CD4-positive, alpha-beta memory T cell (primary cell): ENCODE results near the gene TCTN3. TPM values are rescaled to one million over a fixed set of nuclear protein-coding genes. Genes with fewer than 3 reads are reported as not detected.
"Not testable (repeated sequence)": the region's sequence is repeated elsewhere in the genome, so short reads cannot be mapped to it uniquely, and the experiment has no call there.

Experiments
- CTCF ChIA-PET: fragments of 350-600 bp; sonication (Branson Sonifier 250); formaldehyde crosslinking; loops from one replicate; lab custom pipeline; 2021; ENCODE audit warnings: inconsistent platforms; ENCODE audit not compliant: partially characterized antibody; lab: Charles Lee
- POLR2A ChIA-PET: fragments of 350-600 bp; sonication (Branson Sonifier 250); formaldehyde crosslinking; loops from one replicate; lab custom pipeline; 2021; ENCODE audit not compliant: partially characterized antibody; lab: Charles Lee
- DNase-seq, 5 donors: peaks; one replicate each; pipeline versions ENCODE4 v3.0.0 to v3.0.0-alpha.2; 2020 to 2022; ENCODE audit warnings: mixed read lengths in 1 of 5
- H3K27ac ChIP-seq: one replicate; pipeline ENCODE4 v1.7.0; 2013; ENCODE audit warnings: low read depth, low read length
- H3K27me3 ChIP-seq: 2 replicates; pipeline ENCODE4 v1.7.0; 2013; ENCODE audit warnings: mild to moderate bottlenecking, low read length, moderate library complexity; ENCODE audit not compliant: insufficient read depth
- H3K36me3 ChIP-seq: 2 replicates; pipeline ENCODE4 v1.7.0; 2013; ENCODE audit warnings: mild to moderate bottlenecking, low read length, moderate library complexity; ENCODE audit not compliant: insufficient read depth
- H3K4me1 ChIP-seq: 2 replicates; pipeline ENCODE4 v1.7.0; 2013; ENCODE audit warnings: mild to moderate bottlenecking, low read length, moderate library complexity; ENCODE audit not compliant: insufficient read depth
- H3K4me3 ChIP-seq, 2 donors: one replicate each; pipeline ENCODE4 v1.7.0; 2013; ENCODE audit warnings: low read length in 2 of 2, mild to moderate bottlenecking in 1 of 2
- H3K9me3 ChIP-seq, 2 donors: one replicate each; pipeline ENCODE4 v1.7.0; 2013; ENCODE audit warnings: low read length in 2 of 2, control low read depth in 1 of 2; ENCODE audit not compliant: control insufficient read depth in 1 of 2
- H3K27ac Mint-ChIP-seq, 7 donors: one replicate each; pipeline ENCODE4 v1.8.0; 2020 to 2021; ENCODE audit warnings: mixed read lengths in 7 of 7, mild to moderate bottlenecking in 6 of 7, inconsistent platforms in 3 of 7, moderate library complexity in 3 of 7
- H3K27me3 Mint-ChIP-seq, 2 donors: one replicate each; pipeline ENCODE4 v1.8.0; 2020 to 2021; ENCODE audit warnings: mixed read lengths in 2 of 2
- H3K36me3 Mint-ChIP-seq, 2 donors: one replicate each; pipeline ENCODE4 v1.8.0; 2020 to 2021; ENCODE audit warnings: mixed read lengths in 2 of 2, inconsistent platforms in 1 of 2, mild to moderate bottlenecking in 1 of 2
- H3K4me1 Mint-ChIP-seq, 4 donors: one replicate each; pipeline ENCODE4 v1.8.0; 2020 to 2021; ENCODE audit warnings: mixed read lengths in 4 of 4, mild to moderate bottlenecking in 1 of 4
- H3K4me3 Mint-ChIP-seq, 8 donors: one replicate each; pipeline ENCODE4 v1.8.0; 2020 to 2021; ENCODE audit warnings: mixed read lengths in 8 of 8, mild to moderate bottlenecking in 7 of 8, moderate library complexity in 6 of 8, inconsistent platforms in 3 of 8
- H3K9me3 Mint-ChIP-seq, 8 donors: one replicate each; pipeline ENCODE4 v1.8.0; 2020 to 2021; ENCODE audit warnings: mixed read lengths in 8 of 8, mild to moderate bottlenecking in 5 of 8, inconsistent platforms in 3 of 8, moderate library complexity in 1 of 8
- intact Hi-C: fragments of 100-400 bp; cut with micrococcal nuclease; formaldehyde crosslinking; loops from one replicate; pipeline ENCODE4 v1.15.1; 2023
- polyA plus RNA-seq, 2 donors: library from polyadenylated mRNA; unstranded; fragments of 300-500 nt; fragmentation: Illumina TruSeq; gene quantifications; one replicate each; pipeline ENCODE4 v1.2.3, GENCODE V29; 2021
- total RNA-seq, 2 experiments: library from RNA; stranded (reverse); gene quantifications; one replicate each; pipeline ENCODE4 v1.2.3, GENCODE V29; 2021

TCTN3 gene
- total and polyA plus RNA-seq, 4 experiments from 2014 or later = 20.5 to 54.9 (median 36.3) TPM

DNA sequence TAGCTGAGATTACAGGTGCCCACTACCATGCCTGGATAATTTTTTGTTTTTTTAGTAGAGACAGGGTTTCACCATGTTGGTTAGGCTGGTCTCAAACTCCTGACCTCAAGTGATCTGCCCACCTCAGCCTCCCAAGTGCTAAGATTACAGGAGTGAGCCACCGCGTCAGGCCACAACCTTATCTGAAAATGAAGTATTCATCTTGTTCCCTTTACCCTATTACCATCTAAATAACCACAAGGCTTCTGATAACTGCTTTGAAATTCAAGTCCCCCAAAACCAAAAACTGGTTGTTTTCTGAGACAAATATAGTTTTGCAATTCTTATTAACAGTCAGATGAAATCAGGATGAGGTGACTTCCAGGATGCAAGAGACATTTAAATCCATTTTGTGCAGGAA is 2.4 kb downstream of the TCTN3 start:
- Mint-ChIP-seq H3K4me1 (peaks cover 25 to 58% (median 35%) of the 10 kb centered on the region in 4 donors), H3K36me3 (peaks cover 23 to 56% of the 10 kb centered on the region in 2 donors), H3K9me3 (peaks cover 0 to 2% (median 0%) of the 10 kb centered on the region in 8 donors), H3K27me3 (no peaks in the 10 kb centered on the region), H3K4me3 (peak overlapping the region in 1 of 8 donors; percentile 25), H3K27ac (peak overlapping the region in 5 of 7 donors; percentile 10 to 99 (median 75))
- peak overlapping the region; percentile 24 for H3K27ac ChIP-seq
- no peaks in the 10 kb centered on the region for H3K27me3 ChIP-seq
- no peaks in the 10 kb centered on the region for H3K9me3 ChIP-seq
- POLR2A ChIA-PET = interaction anchor here (0.8 kb wide), 1 partner anchor 150 kb away, joined by 3 read pairs; no protein-coding TSS in a partner anchor
- DNase-seq = no peak
- H3K4me1 ChIP-seq = peaks cover 29% of the 10 kb centered on the region
- intact Hi-C loops = loop anchor here (10.0 kb wide), 2 partner anchors 1146 to 1986 kb away; partner anchors contain the start of genes FRA10AC1 and HELLS
- peaks cover 16% of the 10 kb centered on the region for H3K36me3 ChIP-seq
- no peak overlapping the region for H3K4me3 ChIP-seq
- CTCF ChIA-PET = interaction anchor here (1.7 to 6.1 kb wide), 2 partner anchors 11 to 152 kb away, joined by 3 to 290 read pairs; no protein-coding TSS in a partner anchor

DNA sequence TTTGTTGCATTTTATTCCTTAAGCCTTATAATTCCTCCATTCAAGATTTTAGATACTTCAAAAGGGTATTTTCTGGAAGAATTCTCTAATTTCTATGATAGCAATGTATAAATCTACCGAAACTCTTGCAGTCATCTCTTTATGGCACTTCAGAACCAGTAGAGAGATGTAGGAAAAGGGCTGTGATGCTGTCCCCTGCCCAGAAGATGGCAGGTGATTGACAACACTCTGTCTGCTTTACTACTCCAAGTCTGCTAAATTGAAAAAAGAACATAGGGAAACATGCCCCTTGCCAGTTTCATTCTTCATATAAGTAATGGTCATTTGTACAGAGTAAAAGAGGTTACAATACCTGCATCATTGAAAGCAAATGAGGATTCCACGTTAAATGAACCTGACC is 5.1 kb downstream of the TCTN3 start:
- H3K4me3 Mint-ChIP-seq = no peak overlapping the region
- H3K36me3 Mint-ChIP-seq = peaks cover 47 to 75% of the 10 kb centered on the region in 2 donors
- peaks cover 22 to 48% (median 30%) of the 10 kb centered on the region in 4 donors for H3K4me1 Mint-ChIP-seq
- Histone ChIP-seq H3K4me1 (peaks cover 22% of the 10 kb centered on the region), H3K27me3 (no peaks in the 10 kb centered on the region), H3K27ac (no peak overlapping the region), H3K4me3 (no peak overlapping the region), H3K36me3 (peaks cover 36% of the 10 kb centered on the region), H3K9me3 (no peaks in the 10 kb centered on the region)
- POLR2A ChIA-PET = no interaction called here
- CTCF ChIA-PET = interaction anchor here (1.3 kb wide), 1 partner anchor 152 kb away, joined by 6 read pairs; no protein-coding TSS in a partner anchor
- DNase-seq = no peak
- intact Hi-C loops = no loop called here
- H3K27ac Mint-ChIP-seq = peak overlapping the region in 2 of 7 donors; percentile 7 to 48
- no peaks in the 10 kb centered on the region for H3K9me3 Mint-ChIP-seq
- H3K27me3 Mint-ChIP-seq = no peaks in the 10 kb centered on the region

DNA sequence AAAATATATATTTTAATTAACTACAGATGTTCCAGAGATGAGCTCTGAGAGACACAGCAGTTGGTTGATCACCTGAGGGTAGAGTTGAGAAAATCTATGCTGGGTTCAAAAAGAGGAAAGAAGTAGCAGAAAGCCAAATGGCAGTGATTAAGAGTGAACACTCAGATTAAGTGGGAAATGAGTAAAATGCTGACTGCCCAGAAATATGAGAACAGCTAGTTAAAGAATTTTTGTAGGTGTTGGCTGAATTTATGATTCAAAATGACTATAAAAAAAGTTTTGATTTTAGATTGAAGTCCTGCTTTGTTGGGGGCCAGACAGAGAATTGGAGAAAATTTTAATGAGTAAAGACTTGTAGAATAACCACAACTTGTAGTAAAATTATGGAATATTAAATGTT is 9.8 kb downstream of the TCTN3 start:
- peaks cover 54% of the 10 kb centered on the region for H3K36me3 ChIP-seq
- H3K4me3 ChIP-seq = no peak overlapping the region
- Mint-ChIP-seq H3K4me3 (no peak overlapping the region), H3K36me3 (peaks cover 56 to 73% of the 10 kb centered on the region in 2 donors), H3K27ac (peak overlapping the region in 1 of 7 donors; percentile 8), H3K9me3 (no peaks in the 10 kb centered on the region), H3K27me3 (no peaks in the 10 kb centered on the region), H3K4me1 (peaks cover 1 to 7% (median 4%) of the 10 kb centered on the region in 4 donors)
- no peaks in the 10 kb centered on the region for H3K27me3 ChIP-seq
- no peak overlapping the region for H3K27ac ChIP-seq
- intact Hi-C loops = no loop called here
- H3K9me3 ChIP-seq = no peaks in the 10 kb centered on the region
- CTCF ChIA-PET = interaction anchor here (1.0 to 2.3 kb wide), 2 partner anchors 10 to 186 kb away, joined by 3 to 20 read pairs; partner anchors contain the start of gene TCTN3
- no peak for DNase-seq
- no peaks in the 10 kb centered on the region for H3K4me1 ChIP-seq
- POLR2A ChIA-PET = no interaction called here

DNA sequence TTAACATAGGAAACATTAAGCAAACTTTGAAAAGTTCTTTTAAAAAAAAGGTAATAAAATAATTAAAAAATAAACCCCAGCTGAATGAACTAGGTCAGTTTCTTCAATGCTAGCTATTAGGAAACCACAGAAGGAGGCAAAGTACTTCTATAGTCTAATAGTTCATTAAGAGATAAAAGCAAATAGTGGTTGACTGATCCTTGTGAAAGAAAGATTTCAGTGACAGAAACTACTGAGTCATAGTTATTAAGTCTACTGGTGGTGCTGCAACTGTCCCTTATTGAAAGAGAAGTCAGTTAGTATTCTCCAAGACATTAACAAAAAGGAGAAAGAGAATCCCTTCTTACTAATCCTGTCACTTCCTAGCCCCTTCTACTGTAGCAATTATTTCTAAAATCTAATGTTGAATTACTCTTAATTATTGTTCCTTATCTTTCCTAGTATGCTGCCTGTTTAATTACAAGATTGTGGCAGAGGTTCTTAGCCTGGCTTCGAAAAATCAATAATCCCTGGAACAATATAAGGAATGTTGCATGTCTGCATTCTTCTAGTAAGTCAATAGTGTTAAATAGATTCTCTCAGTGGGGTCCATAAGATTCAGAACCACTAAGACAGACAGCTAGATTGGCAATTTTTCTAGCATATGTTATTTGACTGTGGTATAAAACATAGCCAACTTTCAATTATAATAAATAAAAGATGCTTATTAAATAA is 18.2 kb downstream of the TCTN3 start:
- Histone ChIP-seq H3K9me3 (no peaks in the 10 kb centered on the region), H3K27ac (no peak overlapping the region), H3K36me3 (peaks cover 12% of the 10 kb centered on the region), H3K4me3 (no peak overlapping the region), H3K27me3 (no peaks in the 10 kb centered on the region), H3K4me1 (no peaks in the 10 kb centered on the region)
- Mint-ChIP-seq H3K4me3 (no peak overlapping the region), H3K27me3 (no peaks in the 10 kb centered on the region), H3K27ac (no peak overlapping the region), H3K4me1 (no peaks in the 10 kb centered on the region), H3K9me3 (no peaks in the 10 kb centered on the region), H3K36me3 (peaks cover 19 to 35% of the 10 kb centered on the region in 2 donors)
- CTCF ChIA-PET = interaction anchor here (0.6 to 6.7 kb wide), 3 partner anchors 18 to 152 kb away, joined by 3 to 36 read pairs (median 4); partner anchors contain the start of gene TCTN3
- intact Hi-C loops = no loop called here
- DNase-seq = no peak
- POLR2A ChIA-PET = no interaction called here

DNA sequence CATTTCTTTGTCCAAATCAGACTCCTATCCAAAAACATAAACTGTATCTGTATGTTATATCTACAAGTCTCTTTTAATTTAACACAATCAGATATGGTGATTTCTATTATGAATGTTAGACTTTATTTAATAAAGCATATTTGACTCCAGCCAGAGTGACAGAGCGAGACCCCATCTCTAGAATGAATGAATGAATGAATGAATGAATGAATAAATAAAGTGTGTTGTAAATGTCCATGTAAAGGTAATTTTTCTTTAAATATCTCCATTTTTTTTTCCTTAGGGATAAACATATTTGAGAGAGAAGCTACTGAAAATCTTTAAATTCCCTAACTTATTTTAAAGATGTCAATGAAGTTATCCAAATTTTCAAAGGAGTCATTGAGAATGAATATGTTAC is 19.1 kb downstream of the TCTN3 start:
- H3K36me3 ChIP-seq = peaks cover 4% of the 10 kb centered on the region
- DNase-seq = no peak
- H3K27ac ChIP-seq = no peak overlapping the region
- Mint-ChIP-seq H3K27ac (no peak overlapping the region), H3K9me3 (no peaks in the 10 kb centered on the region), H3K4me3 (no peak overlapping the region), H3K4me1 (no peaks in the 10 kb centered on the region), H3K36me3 (peaks cover 11 to 26% of the 10 kb centered on the region in 2 donors), H3K27me3 (no peaks in the 10 kb centered on the region)
- POLR2A ChIA-PET = no interaction called here
- no peak overlapping the region for H3K4me3 ChIP-seq
- no peaks in the 10 kb centered on the region for H3K9me3 ChIP-seq
- intact Hi-C loops = no loop called here
- CTCF ChIA-PET = interaction anchor here (0.6 to 6.7 kb wide), 2 partner anchors 19 to 22 kb away, joined by 4 to 36 read pairs; partner anchors contain the start of gene TCTN3
- no peaks in the 10 kb centered on the region for H3K27me3 ChIP-seq
- no peaks in the 10 kb centered on the region for H3K4me1 ChIP-seq

DNA sequence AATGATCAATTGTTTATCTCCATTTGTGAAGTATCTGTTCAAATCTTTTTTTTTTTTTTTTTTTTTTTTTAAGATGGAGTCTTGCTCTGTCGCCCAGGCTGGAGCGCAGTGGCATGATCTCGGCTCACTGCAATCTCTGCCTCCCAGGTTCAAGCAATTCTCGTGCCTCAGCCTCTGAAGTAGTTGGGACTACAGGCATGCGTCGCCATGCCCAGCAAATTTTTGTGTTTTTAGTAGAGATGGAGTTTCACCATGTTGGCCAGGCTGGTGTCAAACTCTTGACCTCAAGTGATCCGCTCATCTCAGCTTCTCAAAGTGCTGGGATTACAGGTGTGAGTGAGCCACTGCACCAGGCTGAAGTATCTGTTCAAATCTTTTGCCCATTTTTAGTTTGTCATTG is 21.1 kb downstream of the TCTN3 start:
- H3K4me1 Mint-ChIP-seq, H3K27ac ChIP-seq, H3K4me3 ChIP-seq, H3K4me1 ChIP-seq, intact Hi-C loops, H3K4me3 Mint-ChIP-seq, H3K36me3 ChIP-seq, H3K27ac Mint-ChIP-seq, POLR2A ChIA-PET, H3K27me3 ChIP-seq, H3K9me3 ChIP-seq, H3K9me3 Mint-ChIP-seq, DNase-seq, H3K27me3 Mint-ChIP-seq: not testable (repeated sequence)
- CTCF ChIA-PET = interaction anchor here (1.3 kb wide), 1 partner anchor 21 kb away, joined by 3 read pairs; the partner anchor contains the start of gene TCTN3
- peaks cover 27 to 34% of the 10 kb centered on the region in 2 donors for H3K36me3 Mint-ChIP-seq

DNA sequence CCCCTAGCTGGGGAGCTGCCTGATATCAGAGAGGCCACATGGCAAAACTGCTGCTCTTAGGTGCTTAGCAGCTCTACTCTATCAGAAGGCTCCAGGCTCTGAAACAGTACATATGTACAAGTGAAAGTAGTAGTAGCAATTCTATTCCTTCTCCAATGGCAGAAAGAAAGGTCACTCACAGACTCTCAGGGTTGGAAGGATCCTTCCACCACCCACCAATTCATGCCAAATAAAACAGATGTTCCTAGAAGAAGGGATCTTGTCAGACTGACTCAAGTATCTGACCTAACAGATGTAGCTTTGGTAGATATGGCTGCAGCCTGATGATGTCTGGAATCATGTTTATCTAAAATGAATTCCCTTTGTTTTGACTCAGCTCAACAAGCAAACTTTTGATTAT is 29.2 kb downstream of the TCTN3 start:
- peaks cover 20 to 23% of the 10 kb centered on the region in 2 donors for H3K36me3 Mint-ChIP-seq
- ChIA-PET CTCF (interaction anchor here (2.9 kb wide), 1 partner anchor 30 kb away, joined by 17 read pairs; the partner anchor contains the start of gene TCTN3), POLR2A (interaction anchor here (1.5 kb wide), 1 partner anchor 29 kb away, joined by 3 read pairs; the partner anchor contains the start of gene TCTN3)
- peaks cover 0 to 2% (median 0%) of the 10 kb centered on the region in 4 donors for H3K4me1 Mint-ChIP-seq
- no peak for DNase-seq
- no peaks in the 10 kb centered on the region for H3K27me3 Mint-ChIP-seq
- Histone ChIP-seq H3K27me3 (no peaks in the 10 kb centered on the region), H3K4me1 (no peaks in the 10 kb centered on the region), H3K27ac (no peak overlapping the region), H3K9me3 (no peaks in the 10 kb centered on the region), H3K4me3 (no peak overlapping the region), H3K36me3 (no peaks in the 10 kb centered on the region)
- H3K4me3 Mint-ChIP-seq = no peak overlapping the region
- peak overlapping the region in 1 of 7 donors; percentile 12 for H3K27ac Mint-ChIP-seq
- intact Hi-C loops = no loop called here
- no peaks in the 10 kb centered on the region for H3K9me3 Mint-ChIP-seq
